Ascending aorta (tissue), 2 donors: ENCODE results near the gene RUNX2. TPM values are rescaled to one million over a fixed set of nuclear protein-coding genes. Genes with fewer than 3 reads are reported as not detected.

Experiments used
- DNase-seq, 2 donors: peaks; one replicate each; pipeline ENCODE4 v3.0.0-alpha.2; 2019; ENCODE audit warnings: low spot score in 2 of 2
- H3K27ac ChIP-seq, 2 donors: fragments of 200-600 bp; sonication (generic); one replicate each; pipeline ENCODE4 v1.5.1; 2016 to 2017; ENCODE audit warnings: mild to moderate bottlenecking in 1 of 2
- H3K27me3 ChIP-seq: fragments of 200-600 bp; sonication (generic); one replicate; pipeline ENCODE4 v1.5.1; 2017
- H3K36me3 ChIP-seq, 2 donors: fragments of 200-600 bp; sonication (generic); one replicate each; pipeline ENCODE4 v1.5.1; 2016
- H3K4me1 ChIP-seq, 2 donors: fragments of 200-600 bp; sonication (generic); one replicate each; pipeline ENCODE4 v1.5.1; 2016 to 2017; ENCODE audit warnings: mild to moderate bottlenecking in 1 of 2
- H3K4me3 ChIP-seq, 2 donors: fragments of 200-600 bp; sonication (generic); one replicate each; pipeline ENCODE4 v1.5.1; 2016 to 2017; ENCODE audit warnings: mild to moderate bottlenecking in 1 of 2
- H3K9me3 ChIP-seq, 2 donors: fragments of 200-600 bp; sonication (generic); one replicate each; pipeline ENCODE4 v1.5.1; 2016
- intact Hi-C: fragments of 100-400 bp; cut with DNase I; formaldehyde crosslinking; loops from one replicate; pipeline ENCODE4 v1.15.1; 2023
- total RNA-seq: library from RNA; depleted of rRNA; stranded (reverse); fragments of >200 nt; gene quantifications from one replicate; pipeline ENCODE4 v1.1.0, GENCODE V29; 2016
- TF ChIP-seq, protein P1 (sequence below), 3 experiments: fragments of 200-600 bp in 2 of 3; fragments of 450-650 bp in 1 of 3; sonication (generic) in 2 of 3; IDR thresholded peaks; one replicate each; pipeline ENCODE4 v1.5.1; 2016 to 2019; ENCODE audit warnings: antibody characterized with exemption in 3 of 3, mild to moderate bottlenecking in 1 of 3, moderate library complexity in 1 of 3

The RUNX2 gene
- total RNA-seq, 1 donor from 2014 or later = 0.21 TPM

DNA sequence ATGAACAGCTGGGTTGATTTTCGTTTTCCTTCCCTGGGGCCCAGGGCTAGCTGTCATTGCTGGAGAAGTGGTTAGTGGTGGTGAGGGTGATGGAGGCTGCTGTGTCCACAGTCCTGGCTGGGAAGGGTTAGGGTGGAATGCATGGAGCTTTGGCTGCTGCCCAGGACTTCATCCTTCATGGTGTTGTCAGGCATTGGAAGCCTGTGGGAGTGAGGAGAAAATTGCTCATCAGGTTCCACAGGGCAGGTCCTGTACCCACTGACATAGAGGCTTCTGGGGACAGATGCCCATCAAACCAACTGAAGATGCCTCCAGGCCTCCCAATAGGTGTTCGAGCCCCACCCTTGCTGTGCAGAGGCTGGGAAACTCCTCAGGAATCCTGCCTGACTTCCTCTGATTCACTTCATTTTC, 312.0 kb downstream of the RUNX2 start:
- Histone ChIP-seq H3K36me3 (no peaks in the 10 kb centered on the region), H3K4me1 (no peaks in the 10 kb centered on the region), H3K4me3 (no peak overlapping the region), H3K27ac (no peak overlapping the region), H3K9me3 (no peaks in the 10 kb centered on the region), H3K27me3 (no peaks in the 10 kb centered on the region)
- intact Hi-C loops = no loop called here
- TF ChIP-seq, protein P1, sequence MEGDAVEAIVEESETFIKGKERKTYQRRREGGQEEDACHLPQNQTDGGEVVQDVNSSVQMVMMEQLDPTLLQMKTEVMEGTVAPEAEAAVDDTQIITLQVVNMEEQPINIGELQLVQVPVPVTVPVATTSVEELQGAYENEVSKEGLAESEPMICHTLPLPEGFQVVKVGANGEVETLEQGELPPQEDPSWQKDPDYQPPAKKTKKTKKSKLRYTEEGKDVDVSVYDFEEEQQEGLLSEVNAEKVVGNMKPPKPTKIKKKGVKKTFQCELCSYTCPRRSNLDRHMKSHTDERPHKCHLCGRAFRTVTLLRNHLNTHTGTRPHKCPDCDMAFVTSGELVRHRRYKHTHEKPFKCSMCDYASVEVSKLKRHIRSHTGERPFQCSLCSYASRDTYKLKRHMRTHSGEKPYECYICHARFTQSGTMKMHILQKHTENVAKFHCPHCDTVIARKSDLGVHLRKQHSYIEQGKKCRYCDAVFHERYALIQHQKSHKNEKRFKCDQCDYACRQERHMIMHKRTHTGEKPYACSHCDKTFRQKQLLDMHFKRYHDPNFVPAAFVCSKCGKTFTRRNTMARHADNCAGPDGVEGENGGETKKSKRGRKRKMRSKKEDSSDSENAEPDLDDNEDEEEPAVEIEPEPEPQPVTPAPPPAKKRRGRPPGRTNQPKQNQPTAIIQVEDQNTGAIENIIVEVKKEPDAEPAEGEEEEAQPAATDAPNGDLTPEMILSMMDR (IDR thresholded peaks at IDR 0.05) = no peak
- DNase-seq = peak in 1 of 2 donors; percentile 24

DNA sequence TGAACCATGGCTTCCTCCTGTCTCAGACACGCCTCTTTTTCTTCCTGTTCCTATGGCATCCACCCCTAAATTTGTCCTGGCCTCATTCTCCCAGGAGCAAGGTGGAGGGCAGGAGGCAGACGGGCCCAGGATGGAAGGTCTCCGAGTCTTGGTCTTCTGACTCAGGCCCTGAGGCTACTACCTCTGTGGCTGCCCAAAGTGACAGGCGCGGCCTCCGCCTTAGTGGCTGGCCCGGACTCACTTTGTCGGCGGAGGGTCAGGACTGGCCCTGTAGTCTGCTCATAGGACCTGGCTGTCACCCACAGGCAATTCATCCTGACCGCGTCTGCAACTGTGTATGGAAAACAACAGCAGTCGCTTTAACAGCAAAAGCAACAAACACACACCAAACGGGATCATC, 312.7 kb downstream of the RUNX2 start:
- Histone ChIP-seq H3K27me3 (no peaks in the 10 kb centered on the region), H3K9me3 (no peaks in the 10 kb centered on the region), H3K27ac (no peak overlapping the region), H3K36me3 (no peaks in the 10 kb centered on the region), H3K4me3 (no peak overlapping the region), H3K4me1 (no peaks in the 10 kb centered on the region)
- intact Hi-C loops = no loop called here
- DNase-seq = peak in 1 of 2 donors; percentile 31
- TF ChIP-seq, protein P1 (IDR thresholded peaks at IDR 0.05) = no peak

DNA sequence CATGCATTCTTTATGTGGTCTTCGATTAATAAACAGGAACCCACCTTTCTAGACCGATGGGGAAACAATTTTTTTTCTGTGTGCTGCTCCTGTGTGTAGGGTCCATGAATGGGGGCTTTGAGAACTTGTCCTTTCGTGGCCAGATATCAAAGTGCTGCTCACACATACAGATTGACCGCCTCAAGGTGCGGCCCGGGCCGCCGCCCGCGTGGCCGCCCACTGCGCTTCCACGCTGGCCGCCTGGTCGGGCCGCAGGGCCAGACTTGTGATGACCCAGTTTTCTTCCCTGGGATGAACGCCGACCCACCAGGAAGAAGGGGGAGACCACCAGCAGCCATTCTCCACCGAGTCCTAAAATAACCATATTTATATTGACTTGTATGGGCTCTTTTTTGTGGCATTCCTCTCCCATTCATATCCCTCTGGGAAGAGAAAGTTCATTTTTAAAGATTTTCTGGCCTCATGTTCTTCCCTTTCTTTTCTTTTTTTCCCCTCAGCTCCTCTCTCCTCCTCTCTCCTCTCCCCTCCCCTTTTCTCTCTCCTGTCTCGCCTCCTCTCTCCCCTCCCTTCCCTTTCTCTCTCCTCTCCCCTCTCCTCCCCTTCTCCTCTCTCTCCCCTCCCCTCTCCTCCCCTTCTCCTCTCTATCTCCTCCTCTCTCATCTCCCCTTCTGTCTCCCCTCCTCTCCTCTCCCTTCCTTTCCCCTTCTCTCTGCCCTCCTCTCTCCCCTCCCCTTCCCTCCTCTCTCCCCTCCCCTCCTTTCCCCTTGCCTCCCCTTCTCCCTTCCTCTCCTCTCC, 314.4 kb downstream of the RUNX2 start:
- H3K9me3 ChIP-seq = no peaks in the 10 kb centered on the region

DNA sequence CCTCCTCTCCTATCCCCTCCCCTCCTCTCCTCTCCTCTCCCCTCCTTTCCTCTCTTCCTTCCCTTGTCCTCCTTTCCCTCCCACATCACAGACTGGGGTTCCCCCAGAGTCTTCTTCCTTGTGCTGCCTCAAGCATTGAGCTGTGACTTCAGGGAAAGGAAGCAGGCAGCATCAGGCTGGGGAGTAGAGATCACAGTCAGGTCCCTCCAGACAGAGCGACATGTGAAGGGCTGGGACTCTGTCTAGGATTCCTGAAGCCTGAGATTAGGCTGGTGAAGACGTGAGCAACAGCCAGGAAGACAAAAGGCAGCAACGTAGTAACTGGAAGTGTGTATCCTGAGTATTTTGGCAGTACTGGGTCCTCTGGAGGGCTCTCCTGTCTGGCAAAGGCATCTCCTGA, 315.0 kb downstream of the RUNX2 start:
- H3K9me3 ChIP-seq = no peaks in the 10 kb centered on the region
- peak in 1 of 2 donors; percentile 34 for DNase-seq
- no peak overlapping the region for H3K4me3 ChIP-seq
- no peaks in the 10 kb centered on the region for H3K36me3 ChIP-seq
- TF ChIP-seq, protein P1 (IDR thresholded peaks at IDR 0.05) = no peak
- H3K4me1 ChIP-seq = no peaks in the 10 kb centered on the region
- intact Hi-C loops = no loop called here
- no peaks in the 10 kb centered on the region for H3K27me3 ChIP-seq
- no peak overlapping the region for H3K27ac ChIP-seq

More for the DNA sequence above, 314.4 kb downstream of the RUNX2 start:
- Histone ChIP-seq H3K27me3 (no peaks in the 10 kb centered on the region), H3K4me1 (no peaks in the 10 kb centered on the region), H3K4me3 (no peak overlapping the region), H3K27ac (no peak overlapping the region), H3K36me3 (no peaks in the 10 kb centered on the region)
- TF ChIP-seq, protein P1 (IDR thresholded peaks at IDR 0.05) = no peak
- intact Hi-C loops = no loop called here
- DNase-seq = peak in 1 of 2 donors; percentile 47

DNA sequence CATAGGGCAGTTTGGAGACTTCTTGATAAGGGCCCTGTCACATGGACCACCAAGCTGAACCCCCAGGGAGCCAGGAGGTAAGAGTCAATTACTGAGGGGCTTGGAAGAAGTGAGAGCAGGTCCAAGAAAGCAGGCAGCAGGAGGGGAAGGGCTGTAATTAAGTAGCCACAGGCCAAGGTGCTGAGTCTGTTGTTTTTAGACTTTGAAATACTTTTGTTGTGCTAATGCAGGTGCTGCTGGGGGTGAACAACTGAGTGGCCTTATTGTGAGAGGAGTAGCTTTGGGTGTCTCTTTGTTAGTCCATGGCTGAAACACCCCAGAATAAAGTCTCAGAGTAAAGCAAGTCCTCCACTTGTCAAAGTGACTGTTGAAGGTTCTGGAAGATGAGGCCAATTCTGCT, 316.6 kb downstream of the RUNX2 start:
- intact Hi-C loops = no loop called here
- DNase-seq = peak in 1 of 2 donors; percentile 37
- Histone ChIP-seq H3K36me3 (no peaks in the 10 kb centered on the region), H3K4me3 (no peak overlapping the region), H3K4me1 (no peaks in the 10 kb centered on the region), H3K9me3 (no peaks in the 10 kb centered on the region), H3K27me3 (no peaks in the 10 kb centered on the region), H3K27ac (no peak overlapping the region)
- TF ChIP-seq, protein P1 (IDR thresholded peaks at IDR 0.05) = no peak
